HG02763 (cell line): ENCODE results near the gene SPANXN1.
"Not testable (repeated sequence)": the region's sequence is repeated elsewhere in the genome, so short reads cannot be mapped to it uniquely, and the experiment has no call there.

Experiments used
- ATAC-seq: cut with Tn5 transposase; IDR thresholded peaks from one replicate; pipeline ENCODE4 v1.9.1; 2021; ENCODE audit warnings: mild to moderate bottlenecking, moderate library complexity; ENCODE audit not compliant: unreplicated experiment

Gene SPANXN1, protein sequence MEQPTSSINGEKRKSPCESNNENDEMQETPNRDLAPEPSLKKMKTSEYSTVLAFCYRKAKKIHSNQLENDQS

DNA sequence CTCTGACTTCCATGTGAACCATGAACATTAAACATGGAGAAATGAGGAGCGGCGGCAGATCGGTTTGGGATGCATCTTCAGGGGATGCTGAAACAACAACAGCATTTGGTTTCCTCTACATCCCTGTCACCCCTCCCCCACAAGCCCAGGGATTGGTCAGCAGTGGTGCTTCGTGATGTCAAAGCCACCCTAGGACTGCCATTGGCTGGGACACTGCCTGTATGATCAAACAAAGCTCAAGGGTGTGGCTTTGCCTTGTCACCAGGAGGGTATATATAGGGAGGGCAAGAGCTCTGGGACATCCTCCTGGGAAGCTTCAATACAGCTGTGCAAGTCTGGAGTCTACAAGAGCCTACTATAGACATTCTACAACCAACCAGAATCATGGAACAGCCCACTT, at the start of gene SPANXN1:
Gene SPANXN1, plus strand, starts transcription at position 301 of the 400 bp plus-strand sequence. Its CDS starts 84 bp downstream, at position 385.
- not testable (repeated sequence) for ATAC-seq

- ATAC-seq: no peak
Measured at GRCh38 chrX:145199078-145199477, 48.2 kb upstream of the SPANXN1 start.

DNA sequence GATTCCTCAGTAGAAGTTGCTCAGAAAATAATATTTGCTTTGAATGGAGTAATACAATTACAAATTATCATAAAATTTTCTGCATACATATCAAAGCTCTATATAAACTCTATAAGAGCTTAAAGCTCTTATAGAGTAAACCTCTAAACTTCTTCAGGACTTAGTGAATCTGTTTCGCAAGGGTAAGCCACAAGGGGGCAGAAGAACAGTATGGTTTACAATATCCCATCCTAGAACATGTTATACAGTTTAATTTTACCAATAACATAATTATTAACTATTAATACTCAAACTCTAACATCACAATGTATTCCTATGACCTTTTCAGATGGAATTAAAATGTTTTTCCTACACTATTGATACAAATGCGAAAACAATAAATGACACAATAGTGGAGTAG, 33.8 kb upstream of the SPANXN1 start:
- no peak for ATAC-seq

- ATAC-seq: no peak
Measured at GRCh38 chrX:145292218-145292617, 44.9 kb downstream of the SPANXN1 start.
